HCT116 (cell line): ENCODE results near the gene RNH1. TPM values are rescaled to one million over a fixed set of nuclear protein-coding genes. Genes with fewer than 3 reads are reported as not detected.

Experiments used
- ATAC-seq: fragments of 200-7000 bp; cut with Tn5 transposase; 2 replicates; pipeline ENCODE4 v1.9.1; 2020; ENCODE audit warnings: mild to moderate bottlenecking, moderate library complexity
- BruUV-seq: library from RNA; stranded (reverse); fragments of 400-500 nt; replicated peaks from 2 replicates; lab custom pipeline; 2021; lab: Mats Ljungman, UMichigan
- CTCF ChIA-PET: fragments of 300-600 bp; sonication (Branson Sonifier 250); formaldehyde crosslinking; loops from one replicate; lab custom pipeline; 2021; ENCODE audit warnings: antibody characterized with exemption; lab: Charles Lee
- POLR2A ChIA-PET: fragments of 300-600, 350-600 bp; sonication (Branson Sonifier 250); formaldehyde crosslinking; loops from one replicate; lab custom pipeline; 2021; ENCODE audit warnings: antibody characterized with exemption; lab: Charles Lee
- RAD21 ChIA-PET, 2 experiments: fragments of 300-600 bp; sonication (Branson Sonifier 250); formaldehyde crosslinking; loops; one replicate each; lab custom pipeline; 2023; ENCODE audit warnings: low total read pairs in 2 of 2; ENCODE audit not compliant: uncharacterized antibody in 2 of 2, unreplicated experiment in 2 of 2, low non-redundant PET in 1 of 2; lab: Charles Lee
- DNase-seq: peaks from one replicate; pipeline ENCODE4 v3.0.0-alpha.2; 2010; ENCODE audit warnings: low read depth, low spot score
- H2AFZ ChIP-seq: fragments of 200-600 bp; shearing (Covaris generic), sonication (generic); 2 replicates; pipeline ENCODE4 v1.6.1; 2017; ENCODE audit warnings: low read depth, mixed run types, mixed read lengths, antibody characterized with exemption, low read length; ENCODE audit not compliant: poor library complexity, severe bottlenecking
- H3K27ac ChIP-seq: 2 replicates; pipeline ENCODE4 v1.5.1; 2012; ENCODE audit warnings: low read depth, low read length
- H3K27me3 ChIP-seq: fragments of 200-600 bp; sonication (generic); 2 replicates; pipeline ENCODE4 v1.6.1; 2016; ENCODE audit warnings: mixed run types, low read length, mixed read lengths; ENCODE audit not compliant: insufficient read depth
- H3K36me3 ChIP-seq, 2 experiments: fragments of 200-500 bp in 1 of 2; fragments of 200-600 bp in 1 of 2; sonication (Bioruptor generic) in 1 of 2; sonication (generic) in 1 of 2; 2 replicates each; pipeline versions ENCODE4 v1.5.1 to v1.6.1; 2014 to 2016; ENCODE audit warnings: low read length in 2 of 2, inconsistent platforms in 1 of 2, mixed read lengths in 1 of 2, mixed run types in 1 of 2; ENCODE audit not compliant: insufficient read depth in 2 of 2, control insufficient read depth in 1 of 2
- H3K4me1 ChIP-seq, 2 experiments: fragments of 200-600 bp in 1 of 2; sonication (generic) in 1 of 2; 2 replicates each; pipeline versions ENCODE4 v1.5.1 to v1.6.1; 2012 to 2017; ENCODE audit warnings: low read length in 2 of 2, inconsistent platforms in 1 of 2, mild to moderate bottlenecking in 1 of 2, mixed read lengths in 1 of 2, mixed run types in 1 of 2, moderate library complexity in 1 of 2; ENCODE audit not compliant: insufficient read depth in 2 of 2, control insufficient read depth in 1 of 2
- H3K4me2 ChIP-seq: fragments of 200-600 bp; sonication (generic); 2 replicates; pipeline ENCODE4 v1.6.1; 2017; ENCODE audit warnings: mixed run types, low read length, mixed read lengths
- H3K4me3 ChIP-seq, 2 experiments: fragments of 200-600 bp in 1 of 2; sonication (generic) in 1 of 2; replicated peaks in 1 of 2; 2 replicates each; pipeline ENCODE4 v1.5.1; 2011 to 2016; ENCODE audit warnings: low read length in 2 of 2, control low read depth in 1 of 2, low read depth in 1 of 2, mild to moderate bottlenecking in 1 of 2, mixed read lengths in 1 of 2, mixed run types in 1 of 2
- H3K79me2 ChIP-seq: fragments of 200-600 bp; sonication (generic); 2 replicates; pipeline ENCODE4 v1.6.1; 2017; ENCODE audit warnings: mild to moderate bottlenecking, mixed run types, low read length, moderate library complexity, mixed read lengths; ENCODE audit not compliant: insufficient read depth
- H3K9ac ChIP-seq: fragments of 200-600 bp; sonication (generic); 2 replicates; pipeline ENCODE4 v1.6.1; 2016; ENCODE audit warnings: low read length, mixed read lengths
- H3K9me2 ChIP-seq: fragments of 200-600 bp; sonication (generic), shearing (Covaris generic); 2 replicates; pipeline ENCODE4 v1.6.1; 2017; ENCODE audit warnings: mixed run types, mild to moderate bottlenecking, moderate library complexity; ENCODE audit not compliant: insufficient read depth
- H3K9me3 ChIP-seq, 2 experiments: fragments of 200-500 bp in 1 of 2; fragments of 200-600 bp in 1 of 2; sonication (Bioruptor generic) in 1 of 2; sonication (generic) in 1 of 2; 2 replicates each; pipeline ENCODE4 v1.6.1; 2014 to 2017; ENCODE audit warnings: low read length in 2 of 2, mixed read lengths in 2 of 2, inconsistent platforms in 1 of 2, low read depth in 1 of 2, mild to moderate bottlenecking in 1 of 2, mixed run types in 1 of 2, moderate library complexity in 1 of 2; ENCODE audit not compliant: control insufficient read depth in 1 of 2, insufficient read depth in 1 of 2
- H4K20me1 ChIP-seq: fragments of 200-600 bp; sonication (generic), shearing (Covaris generic); 2 replicates; pipeline ENCODE4 v1.6.1; 2017; ENCODE audit warnings: mixed run types, mild to moderate bottlenecking, moderate library complexity; ENCODE audit not compliant: insufficient read depth
- CTCF ChIP-seq, 3 experiments: fragments of 200-600 bp in 1 of 3; sonication (generic) in 1 of 3; IDR thresholded peaks in 2 of 3; conservative IDR thresholded peaks in 1 of 3; 2 replicates each; pipeline ENCODE4 v1.5.1; 2012 to 2017; ENCODE audit warnings: low read depth in 2 of 3, low read length in 2 of 3, antibody characterized with exemption in 1 of 3, borderline replicate concordance in 1 of 3, control low read depth in 1 of 3, mild to moderate bottlenecking in 1 of 3, mixed read lengths in 1 of 3, mixed run types in 1 of 3, moderate library complexity in 1 of 3; ENCODE audit not compliant: insufficient read depth in 1 of 3
- EGR1 ChIP-seq: IDR thresholded peaks from 2 replicates; pipeline ENCODE4 v1.6.1; 2012; ENCODE audit warnings: low read depth
- EZH2phosphoT487 ChIP-seq: fragments of 200-600 bp; IDR thresholded peaks from 2 replicates; pipeline ENCODE4 v1.6.1; 2018; ENCODE audit warnings: antibody characterized with exemption, borderline replicate concordance
- JUND ChIP-seq: IDR thresholded peaks from 2 replicates; pipeline ENCODE4 v1.6.1; 2012
- POLR2AphosphoS5 ChIP-seq: IDR thresholded peaks from 2 replicates; pipeline ENCODE4 v1.6.1; 2011; ENCODE audit warnings: mild to moderate bottlenecking, low read depth, low read length, moderate library complexity
- RAD21 ChIP-seq: IDR thresholded peaks from 2 replicates; pipeline ENCODE4 v1.6.1; 2012; ENCODE audit warnings: low read depth, mild to moderate bottlenecking
- REST ChIP-seq: IDR thresholded peaks from 2 replicates; pipeline ENCODE4 v1.6.1; 2012; ENCODE audit warnings: low read depth
- SRF ChIP-seq: IDR thresholded peaks from 2 replicates; pipeline ENCODE4 v1.6.1; 2012; ENCODE audit warnings: low read depth
- intact Hi-C: fragments of 100-400 bp; cut with micrococcal nuclease; formaldehyde crosslinking; loops from 2 replicates; pipeline ENCODE4 v1.10.0; 2022
- total RNA-seq: library from RNA; stranded (reverse); gene quantifications from one replicate; pipeline ENCODE4 v1.2.1, GENCODE V29; 2021; ENCODE audit not compliant: unreplicated experiment

The RNH1 gene
- total RNA-seq, 1 experiment from 2014 or later: 120 TPM

GRCh38 chr11:484616-485015 is 22.4 kb downstream of the RNH1 start:
- POLR2A ChIA-PET: no interaction called here
- no TSS peak for BruUV-seq
- no peak for TF ChIP-seq EGR1
- no peak for TF ChIP-seq EZH2phosphoT487
- TF ChIP-seq CTCF (IDR thresholded peaks at IDR 0.05 in 2 of 3, conservative IDR thresholded peaks at IDR 0.05 in 1 of 3; ENCODE audit: borderline replicate concordance in 1 of 3, insufficient read depth in 1 of 3, low read depth in 2 of 3, low read length in 2 of 3): no peak
- TF ChIP-seq SRF: no peak
- TF ChIP-seq POLR2AphosphoS5: no peak
- TF ChIP-seq RAD21: no peak
- no peak for TF ChIP-seq JUND
- TF ChIP-seq REST: no peak

More at GRCh38 chr11:484616-485015, 22.4 kb downstream of the RNH1 start:
- H4K20me1 ChIP-seq: no peaks in the 10 kb centered on the region
- no peak for DNase-seq
- no peak overlapping the region for H2AFZ ChIP-seq
- H3K27me3 ChIP-seq: no peaks in the 10 kb centered on the region
- no peak overlapping the region for H3K9ac ChIP-seq
- H3K79me2 ChIP-seq: peaks cover 24% of the 10 kb centered on the region
- CTCF ChIA-PET: no interaction called here
- RAD21 ChIA-PET: no interaction called here
- H3K4me1 ChIP-seq: no peaks in the 10 kb centered on the region
- no peak overlapping the region for H3K4me3 ChIP-seq
- ATAC-seq: no peak
- 0 out of 4 replicates have a peak, but pooled peaks cover 0 to 3% of the 10 kb centered on the region in 2 experiments for H3K36me3 ChIP-seq
- intact Hi-C loops: no loop called here
- H3K9me2 ChIP-seq: no peaks in the 10 kb centered on the region
- H3K27ac ChIP-seq: no peak overlapping the region
- no peaks in the 10 kb centered on the region for H3K9me3 ChIP-seq
- H3K4me2 ChIP-seq: no peak overlapping the region
